Mucosa of descending colon (tissue), 3 donors: ENCODE results near the gene HYOU1. TPM values are rescaled to one million over a fixed set of nuclear protein-coding genes. Genes with fewer than 3 reads are reported as not detected.

Experiments used
- ATAC-seq: fragments of 200-7000 bp; cut with Tn5 transposase; one replicate; pipeline ENCODE4 v1.9.1; 2020; ENCODE audit warnings: mild to moderate bottlenecking, moderate library complexity
- DNase-seq, 3 donors: peaks; one replicate each; pipeline ENCODE4 v3.0.0-alpha.2; 2020
- H3K36me3 ChIP-seq: fragments of 200-600 bp; one replicate; pipeline ENCODE4 v1.8.0; 2021; ENCODE audit warnings: low read depth, mild to moderate bottlenecking
- H3K4me1 ChIP-seq: fragments of 200-600 bp; one replicate; pipeline ENCODE4 v1.8.0; 2021; ENCODE audit warnings: low read depth, mild to moderate bottlenecking
- H3K4me3 ChIP-seq: fragments of 200-600 bp; one replicate; pipeline ENCODE4 v1.8.0; 2021; ENCODE audit warnings: mild to moderate bottlenecking
- H3K9me3 ChIP-seq: fragments of 200-600 bp; one replicate; pipeline ENCODE4 v1.8.0; 2021; ENCODE audit warnings: mild to moderate bottlenecking
- intact Hi-C, 2 donors: fragments of 100-400 bp; cut with DNase I in 1 of 2; cut with micrococcal nuclease in 1 of 2; formaldehyde crosslinking; loops; one replicate each; pipeline versions ENCODE4 v1.11.0 to v1.11.1; 2022; cut with DNase I, micrococcal nuclease
- total RNA-seq, 3 donors: library from RNA; stranded (reverse); fragmentation: NEBNext Ultra II Directional in 2 of 3; extraction: Animal tissue kit (Norgen Biotek cat#: 25700) in 2 of 3; gene quantifications; one replicate each; pipeline versions ENCODE4 v1.2.1 to v1.2.4, GENCODE V29; 2021 to 2023
- TF ChIP-seq, protein P1 (sequence below): fragments of 200-600 bp; IDR thresholded peaks from one replicate; pipeline ENCODE4 v1.8.0; 2022; ENCODE audit warnings: antibody characterized with exemption, mild to moderate bottlenecking
- donor health status: DM: no; HTN: no; CAD: no; lungs with moderate emphysema.
- donor health status: DM: no; HTN: no; CAD: no.
- donor health status: DM: no; HTN: yes; CAD: no.

Gene HYOU1
- total RNA-seq, 3 donors from 2014 or later = 82.0 to 119 (median 101) TPM

DNA sequence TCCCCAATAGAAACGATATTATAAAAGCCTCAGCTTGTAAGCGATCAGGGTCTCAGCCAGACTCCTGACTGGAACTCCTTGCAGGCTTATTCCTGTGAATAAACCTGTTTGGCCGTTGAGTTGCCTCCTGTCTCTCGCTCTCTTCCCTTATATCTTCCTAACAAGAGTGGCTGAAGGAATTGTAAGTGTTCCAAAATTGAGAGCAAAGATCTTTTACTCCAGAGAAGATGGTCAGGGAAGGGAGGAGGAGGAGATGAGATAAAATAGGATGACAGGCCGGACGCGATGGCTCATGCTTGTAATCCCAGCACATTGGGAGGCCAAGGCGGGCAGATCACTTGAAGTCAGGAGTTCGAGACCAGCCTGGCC is 25.1 kb downstream of the HYOU1 start:
- TF ChIP-seq, protein P1, sequence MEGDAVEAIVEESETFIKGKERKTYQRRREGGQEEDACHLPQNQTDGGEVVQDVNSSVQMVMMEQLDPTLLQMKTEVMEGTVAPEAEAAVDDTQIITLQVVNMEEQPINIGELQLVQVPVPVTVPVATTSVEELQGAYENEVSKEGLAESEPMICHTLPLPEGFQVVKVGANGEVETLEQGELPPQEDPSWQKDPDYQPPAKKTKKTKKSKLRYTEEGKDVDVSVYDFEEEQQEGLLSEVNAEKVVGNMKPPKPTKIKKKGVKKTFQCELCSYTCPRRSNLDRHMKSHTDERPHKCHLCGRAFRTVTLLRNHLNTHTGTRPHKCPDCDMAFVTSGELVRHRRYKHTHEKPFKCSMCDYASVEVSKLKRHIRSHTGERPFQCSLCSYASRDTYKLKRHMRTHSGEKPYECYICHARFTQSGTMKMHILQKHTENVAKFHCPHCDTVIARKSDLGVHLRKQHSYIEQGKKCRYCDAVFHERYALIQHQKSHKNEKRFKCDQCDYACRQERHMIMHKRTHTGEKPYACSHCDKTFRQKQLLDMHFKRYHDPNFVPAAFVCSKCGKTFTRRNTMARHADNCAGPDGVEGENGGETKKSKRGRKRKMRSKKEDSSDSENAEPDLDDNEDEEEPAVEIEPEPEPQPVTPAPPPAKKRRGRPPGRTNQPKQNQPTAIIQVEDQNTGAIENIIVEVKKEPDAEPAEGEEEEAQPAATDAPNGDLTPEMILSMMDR = no peak
- ATAC-seq (no peak), DNase-seq (no peak)
- Histone ChIP-seq H3K36me3 (no peaks in the 10 kb centered on the region), H3K4me1 (peaks cover 35% of the 10 kb centered on the region), H3K9me3 (no peaks in the 10 kb centered on the region), H3K4me3 (no peak overlapping the region)
- intact Hi-C loops = no loop called here

DNA sequence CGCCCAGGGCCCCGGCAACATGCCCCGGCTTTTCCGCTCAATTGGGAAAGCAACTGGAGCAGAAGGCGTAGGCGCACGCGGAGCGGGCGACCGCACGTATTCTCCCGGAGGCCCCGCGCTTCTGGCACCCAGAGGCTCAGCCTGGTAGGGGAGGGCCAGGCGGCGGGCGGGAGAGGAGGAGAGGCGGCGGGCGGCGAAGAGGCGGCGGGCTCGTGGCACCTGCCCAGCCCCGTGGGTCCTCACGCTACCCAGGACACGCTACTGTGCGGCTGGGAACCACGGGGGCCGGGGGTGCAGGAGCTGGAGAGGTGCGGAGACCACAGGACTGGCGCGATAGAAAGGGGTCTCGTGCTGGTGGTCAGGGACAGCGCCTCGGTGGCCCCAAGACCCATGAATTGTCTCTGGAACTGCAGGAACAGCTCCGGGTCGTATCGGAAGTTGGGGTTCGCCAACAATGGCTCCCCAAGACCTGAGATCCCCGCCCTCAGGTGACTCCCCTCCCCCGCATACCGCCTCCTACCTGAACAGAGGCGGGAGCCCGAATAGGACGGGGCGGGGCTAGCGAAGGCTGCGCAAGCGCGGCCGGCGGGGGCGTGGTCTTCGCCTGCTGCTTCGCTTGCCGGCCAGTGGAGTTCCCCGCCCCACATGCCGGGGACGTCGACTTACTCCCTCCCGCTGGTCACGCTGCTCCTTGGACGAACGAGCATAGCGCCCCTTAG is 26.5 kb downstream of the HYOU1 start, which contains the start of gene SLC37A4:
Gene SLC37A4 (minus strand): TSS at position 549 of the 719 bp plus-strand sequence.
- peak within 1 kb of the TSS; percentile 51 for H3K4me3 ChIP-seq
- intact Hi-C loops = no loop called here
- TF ChIP-seq, protein P1 = peak; percentile 88
- H3K36me3 ChIP-seq = no peaks in the 10 kb centered on the region
- no peaks in the 10 kb centered on the region for H3K9me3 ChIP-seq
- H3K4me1 ChIP-seq = peaks cover 38% of the 10 kb centered on the region
- ATAC-seq (peak; percentile 93), DNase-seq (peak; percentile 99 to 100 (median 100))

DNA sequence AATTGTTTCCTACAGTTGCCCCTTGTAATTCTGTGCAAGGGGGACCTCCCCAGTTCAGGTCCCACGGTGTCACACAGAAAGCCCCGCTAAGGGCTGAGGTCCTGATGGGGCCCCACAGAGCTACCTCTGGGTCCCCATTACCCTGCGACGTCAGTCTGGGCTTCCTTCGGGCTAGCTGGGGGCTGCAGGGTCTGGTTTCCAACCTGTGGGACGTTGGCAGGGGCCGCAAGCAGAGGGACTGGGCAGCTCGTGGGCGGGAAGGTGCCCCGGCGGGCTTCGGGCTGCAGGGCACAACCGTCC is 27.0 kb downstream of the HYOU1 start:
- intact Hi-C loops = no loop called here
- DNase-seq (no peak), ATAC-seq (no peak)
- Histone ChIP-seq H3K4me3 (peak overlapping the region; percentile 51), H3K9me3 (no peaks in the 10 kb centered on the region), H3K36me3 (no peaks in the 10 kb centered on the region), H3K4me1 (peaks cover 38% of the 10 kb centered on the region)
- TF ChIP-seq, protein P1 = no peak

DNA sequence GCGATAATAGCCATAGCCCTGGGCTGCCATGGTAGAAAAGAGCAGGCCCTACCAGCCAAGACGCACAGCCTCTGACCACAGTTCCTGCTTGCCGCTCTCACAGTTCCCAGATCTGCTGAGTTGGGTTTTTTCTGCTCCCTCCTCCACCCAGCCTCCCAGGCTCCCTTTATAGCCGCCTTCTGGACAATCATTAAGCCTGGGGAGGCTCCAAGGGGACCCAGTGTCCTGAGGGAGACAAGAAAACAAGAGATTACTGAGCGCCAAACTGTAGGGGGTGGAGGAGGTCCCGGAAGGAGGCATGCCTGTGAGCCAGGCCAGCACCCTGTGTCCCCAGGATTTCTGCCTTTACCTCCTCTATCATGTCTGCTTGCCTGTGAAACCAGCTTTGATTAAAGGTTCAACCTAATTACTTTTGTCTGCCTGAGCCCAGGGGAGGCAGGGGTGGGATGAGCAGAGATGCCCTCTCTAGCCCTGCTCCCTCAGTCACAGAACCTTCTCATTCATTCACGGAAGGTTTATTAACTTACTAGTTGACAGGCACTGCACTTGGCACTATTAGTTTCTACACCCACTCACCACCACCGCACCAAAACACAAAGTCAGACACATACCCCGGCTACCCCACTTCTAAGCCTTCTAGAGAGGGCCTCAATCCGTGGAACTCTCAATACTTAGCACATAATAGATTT is 27.5 kb downstream of the HYOU1 start:
- intact Hi-C loops = no loop called here
- Histone ChIP-seq H3K4me1 (peaks cover 38% of the 10 kb centered on the region), H3K36me3 (no peaks in the 10 kb centered on the region), H3K4me3 (peak overlapping the region; percentile 51), H3K9me3 (no peaks in the 10 kb centered on the region)
- ATAC-seq (peak; percentile 70), DNase-seq (peak; percentile 71 to 85 (median 80))
- TF ChIP-seq, protein P1 = no peak

DNA sequence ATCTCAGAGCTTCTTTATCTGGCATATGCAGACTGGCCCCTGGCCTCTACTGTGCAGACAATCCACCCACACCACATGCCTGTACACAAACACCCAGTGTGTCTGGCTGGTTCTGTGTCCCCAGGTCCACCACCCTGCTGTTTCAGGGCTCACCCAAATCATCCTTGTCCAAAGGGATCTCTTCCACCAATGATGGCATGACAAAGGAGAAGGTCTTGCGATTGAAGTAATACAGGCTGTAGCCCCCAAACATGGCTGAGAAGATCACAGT is 28.0 kb downstream of the HYOU1 start:
- TF ChIP-seq, protein P1 = no peak

More for the DNA sequence above, 28.0 kb downstream of the HYOU1 start:
- intact Hi-C loops = no loop called here
- Histone ChIP-seq H3K4me1 (peaks cover 38% of the 10 kb centered on the region), H3K4me3 (no peak overlapping the region), H3K9me3 (no peaks in the 10 kb centered on the region), H3K36me3 (no peaks in the 10 kb centered on the region)
- no peak for ATAC-seq
- no peak for DNase-seq
